Stimulated activated CD4-positive, alpha-beta T cell treated with anti-CD3 and anti-CD28 coated beads, Interleukin-4, amount 100 ng/mL, for 48 hours (primary cell): ENCODE data around the gene TCF19.

Experiments used
- DNase-seq, 2 donors: peaks; one replicate each; pipeline ENCODE4 v3.0.0-alpha.2; 2020; ENCODE audit warnings: low read depth in 2 of 2

The TCF19 gene

GRCh38 chr6:31205638-31206037 lies 47.2 kb downstream of the TCF19 start:
- no peak for DNase-seq

GRCh38 chr6:31208506-31208905 lies 50.1 kb downstream of the TCF19 start:
- DNase-seq: no peak

DNA sequence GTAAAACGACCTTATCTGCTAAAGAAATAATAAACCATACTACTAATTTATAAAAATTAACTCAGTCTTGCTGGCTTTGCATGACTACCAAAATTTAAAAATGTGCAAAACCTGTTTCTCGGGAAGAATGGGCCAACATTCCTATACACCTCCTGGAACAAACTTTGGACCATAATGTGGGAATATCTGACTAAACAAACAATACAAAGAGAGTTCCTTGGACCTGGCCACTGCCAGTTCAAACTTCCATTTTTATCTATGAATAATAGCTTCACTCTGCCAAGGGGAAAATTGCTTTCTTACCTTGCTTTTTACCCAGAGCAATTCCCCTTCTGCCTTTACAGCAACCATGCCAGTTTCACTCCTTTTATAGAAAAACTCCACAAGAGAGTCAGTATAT lies 50.7 kb downstream of the TCF19 start:
- no peak for DNase-seq

DNA sequence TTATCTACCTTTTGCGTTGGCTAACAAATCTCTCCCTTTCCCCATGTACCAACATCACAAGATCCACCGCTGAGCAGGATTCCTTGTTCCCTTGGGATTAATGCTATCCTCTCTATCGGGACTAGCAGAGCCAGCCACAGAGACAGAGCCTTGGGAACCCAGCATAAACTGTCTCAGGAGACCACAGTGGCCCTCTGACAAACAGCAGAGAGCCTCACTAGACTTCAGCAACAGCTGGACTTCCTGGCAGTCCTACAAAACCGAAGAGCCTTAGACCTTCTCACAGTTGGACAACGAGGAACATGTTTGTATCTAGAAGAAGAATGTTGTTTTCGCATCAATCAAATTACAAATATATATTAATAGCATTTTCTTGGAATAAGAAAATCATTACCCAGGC lies 51.7 kb downstream of the TCF19 start:
- DNase-seq: no peak

- no peak for DNase-seq
These were observed 52.5 kb downstream of the TCF19 start for GRCh38 chr6:31210741-31211532.
